SHP77 (cell line): ENCODE measurements around the gene TIAM2.
"Not testable (repeated sequence)": the region's sequence is repeated elsewhere in the genome, so short reads cannot be mapped to it uniquely, and the experiment has no call there.

Experiments
- DNase-seq, 2 experiments: peaks; one replicate each; lab custom pipeline; 2025; lab: John Stamatoyannopoulos, UW

TIAM2 gene

DNA sequence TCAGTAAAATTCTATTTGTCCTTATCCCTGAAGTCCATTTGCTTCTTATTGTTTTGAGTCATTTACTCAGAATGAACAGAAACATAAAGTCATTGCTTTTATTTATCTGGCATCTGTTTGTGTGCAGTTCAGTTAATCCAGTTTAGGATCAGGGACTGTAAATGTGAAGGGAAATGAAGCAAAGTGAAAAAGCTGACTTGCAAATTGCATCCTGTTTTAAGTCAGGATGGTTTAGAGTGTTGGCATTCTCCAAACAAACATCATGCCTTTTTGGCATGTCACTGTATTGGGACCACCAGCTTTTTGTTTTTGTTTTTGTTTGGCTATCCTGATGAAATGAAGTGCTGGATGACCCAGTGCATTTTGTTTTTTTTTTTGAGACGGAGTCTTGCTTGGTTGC lies 168.5 kb downstream of the TIAM2 start:
- no peak for DNase-seq

- no peak for DNase-seq
Observed at GRCh38 chr6:155165029-155165710, 170.1 kb downstream of the TIAM2 start.

GRCh38 chr6:155170519-155170918 lies 175.4 kb downstream of the TIAM2 start:
- no peak for DNase-seq

DNA sequence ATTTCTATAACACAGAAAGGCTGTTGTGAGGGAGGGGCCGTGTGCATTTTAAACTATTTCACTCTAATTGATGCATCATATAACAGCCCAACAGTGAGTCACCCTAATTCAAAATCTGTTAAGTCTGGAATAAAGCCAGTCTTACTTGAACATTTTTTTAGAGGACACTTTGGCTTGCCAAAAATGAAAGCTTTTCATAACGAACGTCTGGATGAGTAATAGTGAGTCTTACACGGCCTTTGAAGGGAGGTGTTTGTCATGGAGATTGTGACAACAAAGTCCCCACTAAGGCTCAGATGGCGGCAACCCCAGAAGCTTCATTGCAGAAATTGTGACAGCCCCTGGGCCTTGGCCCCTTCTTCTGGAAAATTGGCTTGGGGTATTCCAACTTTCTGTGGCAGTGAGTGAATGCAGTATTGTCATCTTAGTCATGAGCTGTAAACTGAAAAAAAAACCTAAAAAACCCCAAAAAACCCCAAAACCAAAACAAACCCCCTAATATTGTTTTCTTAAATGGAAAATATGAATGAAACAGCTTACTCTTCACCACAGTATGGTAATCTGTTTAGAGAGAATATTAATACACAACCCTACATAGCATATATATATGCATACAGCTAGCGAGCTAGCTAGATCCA lies 176.1 kb downstream of the TIAM2 start:
- no peak for DNase-seq

GRCh38 chr6:155171747-155172449 lies 176.8 kb downstream of the TIAM2 start:
- DNase-seq: no peak

- no peak for DNase-seq
Observed at GRCh38 chr6:155173488-155173887, 178.4 kb downstream of the TIAM2 start.

DNA sequence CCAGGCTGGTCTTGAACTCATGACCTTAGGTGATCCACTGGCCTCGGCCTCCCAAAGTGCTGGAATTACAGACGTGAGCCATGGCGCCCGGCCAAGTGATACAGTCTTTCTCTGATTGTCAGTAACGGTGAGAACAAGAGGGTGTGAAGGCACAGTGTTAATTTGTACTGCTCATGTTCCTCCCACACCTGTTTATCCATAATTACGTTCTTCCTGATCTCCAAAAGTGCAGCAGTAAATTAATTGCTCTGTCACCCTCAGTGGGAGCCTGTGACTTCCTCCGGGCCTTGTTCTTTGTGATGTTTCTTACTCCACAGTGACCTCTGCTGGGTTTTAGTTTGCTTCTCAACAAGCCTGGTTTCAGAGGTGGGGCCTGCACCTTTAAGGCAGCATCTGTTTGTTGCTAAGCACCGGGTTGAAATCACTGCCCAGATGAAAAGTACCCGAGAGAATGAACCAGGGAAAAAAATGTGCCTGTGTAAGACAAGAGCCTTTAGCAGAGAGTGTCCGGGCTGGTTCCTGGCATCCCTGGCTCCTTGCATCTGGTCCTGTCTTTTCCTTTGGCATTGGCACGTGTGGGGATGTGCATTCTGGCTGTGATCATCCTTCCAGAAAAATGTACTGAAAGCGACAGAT lies 179.6 kb downstream of the TIAM2 start:
- peak; percentile 81 to 87 for DNase-seq

- DNase-seq: peak; percentile 39 to 41
Observed at GRCh38 chr6:155177363-155177961, 182.3 kb downstream of the TIAM2 start.

- no peak for DNase-seq
Observed at GRCh38 chr6:155181498-155181897, 186.4 kb downstream of the TIAM2 start.

- no peak for DNase-seq
Observed at GRCh38 chr6:155182103-155182502, 187.0 kb downstream of the TIAM2 start.

- no peak for DNase-seq
Observed at GRCh38 chr6:155183095-155183494, 188.0 kb downstream of the TIAM2 start.

- not testable (repeated sequence) for DNase-seq
Observed at GRCh38 chr6:155185041-155185440, 189.9 kb downstream of the TIAM2 start.

GRCh38 chr6:155185544-155185943 lies 190.4 kb downstream of the TIAM2 start:
- DNase-seq: no peak

DNA sequence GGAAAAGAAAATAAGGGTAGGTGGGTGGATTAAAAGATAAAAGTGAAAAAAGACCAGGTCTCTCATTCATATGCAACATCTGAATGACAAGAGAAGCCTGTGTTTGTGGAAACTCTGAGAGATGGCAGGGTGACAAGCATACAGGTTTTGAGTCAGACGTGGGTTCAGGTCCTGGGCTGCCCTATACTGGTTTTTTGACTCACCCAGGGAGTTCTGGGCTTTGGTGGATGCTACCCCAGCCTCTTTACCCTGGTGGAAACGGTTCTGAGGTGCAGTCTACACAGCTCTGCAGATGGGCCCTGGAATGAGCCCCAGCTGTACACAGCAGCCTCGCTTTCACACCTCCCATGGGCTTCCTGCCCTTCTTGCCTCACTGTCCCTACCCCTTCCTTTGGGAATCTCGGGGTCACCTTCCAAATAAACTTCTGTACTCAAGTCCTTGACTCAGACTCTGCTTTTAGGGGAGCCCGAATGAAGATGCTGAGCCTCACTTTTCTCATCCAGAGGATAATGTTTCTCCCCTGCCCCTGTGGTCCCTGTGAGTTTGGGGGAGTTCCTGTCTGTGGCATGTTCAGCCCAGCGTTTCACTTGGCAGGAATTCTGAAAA lies 191.0 kb downstream of the TIAM2 start:
- no peak for DNase-seq

- DNase-seq: no peak
Observed at GRCh38 chr6:155187106-155187505, 192.0 kb downstream of the TIAM2 start.

- DNase-seq: no peak
Observed at GRCh38 chr6:155187994-155188706, 193.0 kb downstream of the TIAM2 start.

DNA sequence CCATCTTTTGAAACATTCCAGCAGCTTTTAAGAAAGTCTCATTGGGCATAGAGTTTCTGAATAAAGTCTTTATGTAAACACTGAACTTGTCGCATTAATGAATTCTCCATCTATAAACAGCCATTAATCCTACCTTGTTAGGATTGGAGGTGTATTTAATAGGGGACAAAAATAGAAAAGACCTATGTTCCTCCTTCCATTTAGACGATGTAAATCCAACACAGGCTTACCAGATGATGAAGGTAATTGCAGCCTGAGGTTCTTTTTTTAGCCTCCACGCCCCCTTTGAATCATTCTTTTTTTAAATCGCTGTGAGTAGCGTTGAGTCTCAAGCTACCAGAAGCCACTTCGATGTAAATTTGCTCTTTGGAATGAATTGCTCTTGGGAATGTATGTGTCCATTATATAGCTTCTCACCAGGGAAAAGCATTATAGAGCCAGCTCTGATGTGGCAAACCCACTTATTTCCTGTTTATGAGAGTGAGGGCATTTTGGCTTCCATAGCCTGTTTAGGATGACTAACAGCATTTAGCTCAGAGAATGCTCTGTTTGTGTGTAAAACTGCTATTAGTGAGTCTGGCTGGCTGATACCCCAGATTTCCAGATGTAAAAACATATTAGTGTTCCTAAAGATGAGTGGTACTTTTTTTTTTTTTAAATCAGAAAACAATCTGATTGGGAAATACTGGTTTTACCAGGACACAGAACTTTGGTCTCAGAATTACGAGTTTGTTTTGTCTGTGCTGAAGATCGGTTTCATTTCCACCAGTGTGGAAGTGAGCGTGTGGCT lies 193.8 kb downstream of the TIAM2 start:
- no peak for DNase-seq

GRCh38 chr6:155190677-155191076 lies 195.6 kb downstream of the TIAM2 start:
- DNase-seq: no peak

DNA sequence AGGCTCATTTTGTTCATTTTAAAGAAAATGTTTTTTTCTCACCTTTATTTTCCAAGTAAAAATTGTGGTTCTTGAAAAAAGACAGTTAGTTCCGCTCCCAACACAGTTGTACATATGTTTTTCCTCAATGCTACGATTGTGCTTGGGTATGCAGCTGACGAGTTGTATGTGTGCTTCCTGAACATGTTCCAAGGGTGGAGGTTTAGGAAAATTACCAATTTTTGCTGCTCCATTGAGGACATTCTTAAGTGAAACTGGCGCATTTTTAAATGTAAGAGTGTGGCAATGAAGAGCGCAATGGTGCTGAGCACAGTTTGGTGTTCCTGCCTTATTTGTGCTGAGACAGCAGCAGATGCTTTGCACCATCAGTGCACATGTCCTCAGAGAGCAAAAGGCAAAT lies 198.4 kb downstream of the TIAM2 start:
- DNase-seq: no peak

DNA sequence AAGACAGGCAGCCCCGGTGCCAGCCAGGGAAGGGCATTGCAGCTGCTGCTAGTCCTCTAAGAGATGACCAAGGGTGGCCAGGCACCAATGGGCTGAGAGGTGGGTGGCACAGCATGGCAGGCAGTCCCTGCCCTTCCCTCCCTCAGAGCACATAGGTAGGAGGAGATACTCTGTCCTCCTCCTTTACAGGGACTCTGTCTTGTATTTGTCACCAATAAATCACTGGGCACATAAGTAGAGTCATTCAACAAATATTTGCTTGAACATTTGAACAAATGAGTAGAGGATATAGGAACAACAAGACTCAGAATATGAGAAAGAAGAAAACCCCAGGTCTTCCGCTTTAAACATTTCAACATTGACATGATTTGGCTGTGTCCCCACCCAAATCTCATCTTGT lies 199.3 kb downstream of the TIAM2 start:
- no peak for DNase-seq
